EL (cell line): ENCODE measurements around the gene MAP7D3.
"Not testable (repeated sequence)": the region's sequence is repeated elsewhere in the genome, so short reads cannot be mapped to it uniquely, and the experiment has no call there.

ENCODE experiments used
- DNase-seq: peaks from one replicate; pipeline ENCODE4 v3.0.0-alpha.2; 2016

Gene MAP7D3, protein sequence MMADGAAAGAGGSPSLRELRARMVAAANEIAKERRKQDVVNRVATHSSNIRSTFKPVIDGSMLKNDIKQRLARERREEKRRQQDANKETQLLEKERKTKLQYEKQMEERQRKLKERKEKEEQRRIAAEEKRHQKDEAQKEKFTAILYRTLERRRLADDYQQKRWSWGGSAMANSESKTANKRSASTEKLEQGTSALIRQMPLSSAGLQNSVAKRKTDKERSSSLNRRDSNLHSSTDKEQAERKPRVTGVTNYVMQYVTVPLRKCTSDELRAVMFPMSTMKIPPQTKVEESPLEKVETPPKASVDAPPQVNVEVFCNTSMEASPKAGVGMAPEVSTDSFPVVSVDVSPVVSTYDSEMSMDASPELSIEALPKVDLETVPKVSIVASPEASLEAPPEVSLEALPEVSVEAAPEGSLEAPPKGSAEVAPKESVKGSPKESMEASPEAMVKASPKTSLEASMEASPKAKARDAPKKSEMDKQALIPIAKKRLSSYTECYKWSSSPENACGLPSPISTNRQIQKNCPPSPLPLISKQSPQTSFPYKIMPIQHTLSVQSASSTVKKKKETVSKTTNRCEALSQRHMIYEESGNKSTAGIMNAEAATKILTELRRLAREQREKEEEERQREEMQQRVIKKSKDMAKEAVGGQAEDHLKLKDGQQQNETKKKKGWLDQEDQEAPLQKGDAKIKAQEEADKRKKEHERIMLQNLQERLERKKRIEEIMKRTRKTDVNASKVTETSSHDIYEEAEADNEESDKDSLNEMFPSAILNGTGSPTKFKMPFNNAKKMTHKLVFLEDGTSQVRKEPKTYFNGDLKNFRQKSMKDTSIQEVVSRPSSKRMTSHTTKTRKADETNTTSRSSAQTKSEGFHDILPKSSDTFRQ

DNA sequence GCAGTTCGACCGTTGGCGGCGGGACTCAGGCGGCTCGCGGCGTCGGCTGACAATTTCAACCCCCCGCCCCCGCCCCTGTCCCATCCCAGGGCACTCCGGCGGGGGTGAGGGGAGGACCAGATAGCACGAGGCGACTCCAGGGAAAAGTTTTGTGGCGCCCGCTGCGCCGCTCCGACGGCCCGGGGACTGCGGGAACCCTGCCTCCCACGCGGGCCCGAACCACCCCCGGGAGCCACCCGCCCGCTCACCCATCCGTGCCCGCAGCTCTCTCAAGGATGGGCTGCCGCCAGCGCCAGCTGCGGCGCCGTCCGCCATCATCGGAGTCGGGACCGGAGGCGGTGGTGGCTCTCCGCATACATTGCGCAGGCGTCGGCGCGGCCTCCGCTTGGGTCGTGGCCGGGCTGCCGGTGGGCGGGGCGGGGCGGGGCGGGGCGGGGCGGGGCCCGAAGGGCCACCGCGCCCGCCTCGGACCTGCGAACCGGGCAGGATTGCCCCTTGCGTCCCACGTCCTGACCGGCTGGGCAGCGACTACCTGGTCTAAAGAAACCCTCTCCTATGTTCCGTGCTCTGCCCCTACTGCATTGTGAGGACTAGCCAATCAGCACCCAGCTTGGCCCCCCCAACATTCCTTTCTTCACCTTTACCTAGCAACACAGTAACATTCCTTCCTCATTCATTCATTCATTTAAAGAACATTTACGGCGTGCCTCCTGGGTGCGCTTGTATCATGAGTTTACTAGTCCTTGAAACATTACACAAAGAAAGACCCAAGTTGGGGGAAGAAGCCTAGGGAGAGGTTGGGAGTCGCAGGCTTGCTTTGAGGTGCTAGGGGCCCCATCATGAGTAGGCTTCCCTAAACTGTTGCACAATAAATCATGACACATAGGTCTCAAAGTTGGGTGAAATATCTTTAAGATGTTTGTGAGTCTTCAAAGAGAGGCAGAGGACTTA, at the start of gene MAP7D3:
TSS of gene MAP7D3 (minus strand) at position 360 of the 951 bp plus-strand sequence. CDS start at position 318, 42 bp downstream.
- DNase-seq = peak; percentile 61

DNA sequence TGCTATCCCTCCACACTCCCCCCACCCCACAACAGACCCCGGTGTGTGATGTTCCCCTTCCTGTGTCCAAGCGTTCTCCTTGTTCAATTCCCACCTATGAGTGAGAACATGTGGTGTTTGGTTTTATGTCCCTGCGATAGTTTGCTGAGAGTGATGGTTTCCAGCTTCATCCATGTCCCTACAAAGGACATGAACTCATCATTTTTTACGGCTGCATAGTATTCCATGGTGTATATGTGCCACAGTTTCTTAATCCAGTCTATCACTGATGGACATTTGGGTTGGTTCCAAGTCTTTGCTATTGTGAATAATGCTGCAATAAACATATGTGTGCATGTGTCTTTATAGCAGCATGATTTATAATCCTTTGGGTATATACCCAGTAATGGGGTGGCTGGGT, 49.5 kb upstream of the MAP7D3 start, which contains the start of gene ADGRG4:
TSS of gene ADGRG4 (plus strand) at position 243 of the 400 bp plus-strand sequence. CDS start 7,815 bp downstream, outside the sequence.
- not testable (repeated sequence) for DNase-seq

DNA sequence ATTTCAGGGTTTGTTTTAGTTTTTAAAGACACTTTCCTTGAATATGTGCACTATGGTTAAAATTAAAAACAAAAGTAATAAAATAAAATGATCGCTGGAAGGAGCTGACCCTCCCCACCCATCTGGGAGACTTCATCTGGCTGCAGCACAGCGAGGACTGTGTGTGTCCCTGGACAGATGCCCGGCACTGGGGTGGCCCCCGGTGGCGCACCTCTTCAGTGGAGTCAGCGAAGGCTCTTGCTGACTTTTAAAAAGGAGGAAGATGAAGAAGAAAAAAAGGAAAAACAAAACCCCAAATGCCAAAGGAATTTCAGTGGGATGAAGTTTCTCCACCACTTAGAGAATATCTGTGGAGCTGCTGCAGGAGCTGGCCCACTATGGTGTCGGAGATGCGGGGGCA, 44.2 kb upstream of the MAP7D3 start:
- DNase-seq = no peak

DNA sequence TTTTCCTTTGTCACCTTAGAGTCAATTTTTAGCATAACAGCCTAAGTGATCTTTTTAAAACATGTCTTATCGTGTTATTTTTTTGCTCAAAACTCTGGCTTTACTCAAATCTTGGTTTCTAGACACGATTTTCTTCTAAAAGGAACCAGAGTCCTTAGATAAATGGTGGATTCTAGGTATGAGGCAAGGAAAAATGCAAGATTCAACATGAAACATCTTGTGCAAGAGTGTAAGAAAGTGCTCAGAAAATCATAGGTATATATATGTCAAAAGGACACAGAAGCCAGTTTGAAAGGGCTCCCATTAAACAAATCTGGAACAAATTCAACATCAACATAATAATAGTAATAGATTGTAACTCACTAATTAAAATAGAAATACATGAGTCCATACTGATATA, 41.5 kb upstream of the MAP7D3 start:
- no peak for DNase-seq

DNA sequence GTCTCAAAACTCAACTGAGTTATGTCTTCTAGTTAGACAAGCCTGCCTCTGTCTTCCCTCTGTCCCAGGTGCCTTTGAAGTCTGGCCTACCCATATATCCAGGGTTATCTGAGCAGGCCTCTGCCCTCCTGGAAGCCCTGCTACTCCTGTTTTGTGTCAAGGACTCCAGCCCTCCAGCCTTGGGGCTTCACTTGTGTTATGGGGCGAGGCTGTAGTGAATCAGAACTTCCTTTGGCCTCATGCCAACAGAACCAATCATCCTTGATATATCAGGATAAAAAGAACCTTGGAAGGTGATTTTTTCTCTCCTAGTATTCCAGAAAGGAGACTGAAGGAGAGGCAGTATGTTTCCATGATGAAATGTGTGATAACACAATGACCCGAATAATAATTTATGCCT, 40.6 kb upstream of the MAP7D3 start:
- DNase-seq = no peak

DNA sequence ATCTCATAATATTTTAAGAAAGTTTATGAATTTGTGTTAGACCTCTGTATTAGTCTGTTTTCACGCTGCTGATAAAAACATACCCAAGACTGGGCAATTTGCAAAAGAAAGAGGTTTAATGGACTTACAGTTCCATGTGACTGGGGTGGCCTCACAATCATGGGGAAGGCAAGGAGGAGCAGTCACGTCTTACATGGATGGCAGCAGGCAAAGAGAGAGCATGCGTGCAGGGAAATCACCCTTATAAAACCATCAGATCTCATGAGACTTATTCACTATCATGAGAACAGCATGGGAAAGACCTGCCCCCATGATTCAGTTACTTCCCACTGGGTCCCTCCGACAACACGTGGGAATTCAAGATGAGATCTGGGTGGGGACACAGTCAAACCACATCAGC, 35.2 kb upstream of the MAP7D3 start:
- not testable (repeated sequence) for DNase-seq

DNA sequence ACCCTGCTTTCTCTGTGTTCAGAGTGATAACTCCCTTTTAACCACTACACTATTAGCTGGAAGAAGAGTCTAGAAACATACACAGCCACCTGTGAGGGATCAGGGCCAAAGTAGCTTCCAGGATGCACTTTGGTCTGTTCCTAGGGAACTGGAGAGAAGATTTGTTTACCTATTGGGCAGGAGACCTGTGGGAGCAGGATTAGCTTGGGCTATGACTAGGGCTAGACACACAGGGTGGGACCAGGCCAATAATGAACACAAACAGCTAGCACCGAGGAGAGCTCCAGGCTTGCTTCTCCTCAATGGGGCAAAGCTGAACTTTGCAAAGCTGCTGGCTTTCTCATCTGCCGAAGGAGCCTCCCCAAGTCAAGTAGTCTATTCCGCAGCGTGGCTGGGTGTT, 24.4 kb upstream of the MAP7D3 start:
- DNase-seq = no peak

DNA sequence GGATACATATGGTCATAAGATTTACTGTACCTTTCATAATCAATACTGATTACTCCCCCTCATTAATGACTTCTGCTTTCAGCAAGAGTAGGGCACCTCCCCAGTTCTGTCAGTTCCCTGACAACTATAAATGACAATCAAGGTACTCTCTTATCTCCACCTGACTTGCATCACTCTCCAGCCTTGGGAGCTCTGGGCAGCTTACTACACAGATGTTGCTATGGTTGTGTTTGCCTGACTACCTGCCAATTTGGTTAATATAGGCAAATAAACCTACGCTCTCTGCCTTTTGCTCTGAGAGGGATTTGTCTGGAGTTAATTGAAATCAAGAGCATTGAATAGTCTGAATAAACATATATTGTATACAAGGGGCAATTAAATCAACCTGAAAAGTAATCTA, 22.8 kb upstream of the MAP7D3 start:
- no peak for DNase-seq

DNA sequence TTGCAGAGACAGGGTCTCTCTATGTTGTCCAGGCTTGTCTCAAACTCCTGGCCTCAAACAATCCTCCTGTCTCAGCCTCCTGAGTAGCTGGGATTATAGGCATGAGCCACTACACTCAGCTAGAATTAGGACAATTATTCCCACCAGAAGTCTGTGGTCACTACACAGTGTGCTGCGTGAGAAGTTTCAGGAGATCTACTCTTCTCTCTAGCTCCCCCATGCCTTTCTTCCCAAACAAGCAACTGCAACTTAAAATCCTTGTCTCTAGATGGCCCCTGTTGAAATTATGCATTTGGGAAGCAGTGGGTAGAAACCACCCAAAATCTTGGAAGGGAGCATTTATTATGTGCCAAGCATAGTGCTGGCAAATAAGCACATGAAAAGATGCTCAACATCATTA, 21.1 kb upstream of the MAP7D3 start:
- no peak for DNase-seq

DNA sequence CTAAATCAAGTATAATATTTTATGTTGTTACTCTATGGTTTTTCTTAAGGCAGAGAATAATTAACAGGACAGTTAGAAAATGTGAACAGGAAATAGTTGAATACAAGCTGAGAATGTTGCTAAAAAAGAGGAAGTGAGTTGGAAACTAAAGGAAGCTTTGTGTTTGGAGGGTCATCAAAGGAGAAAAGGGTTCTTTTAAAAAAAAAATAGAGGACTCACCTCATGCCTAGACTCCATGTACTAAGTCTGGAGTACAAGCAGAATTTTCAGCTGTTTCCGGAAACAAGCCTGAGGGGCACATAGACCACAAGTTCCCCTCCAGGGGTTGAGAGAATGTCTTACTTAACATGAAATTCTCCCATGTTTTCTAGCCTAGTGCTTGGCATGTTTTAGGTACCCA, 20.1 kb upstream of the MAP7D3 start:
- DNase-seq = no peak

DNA sequence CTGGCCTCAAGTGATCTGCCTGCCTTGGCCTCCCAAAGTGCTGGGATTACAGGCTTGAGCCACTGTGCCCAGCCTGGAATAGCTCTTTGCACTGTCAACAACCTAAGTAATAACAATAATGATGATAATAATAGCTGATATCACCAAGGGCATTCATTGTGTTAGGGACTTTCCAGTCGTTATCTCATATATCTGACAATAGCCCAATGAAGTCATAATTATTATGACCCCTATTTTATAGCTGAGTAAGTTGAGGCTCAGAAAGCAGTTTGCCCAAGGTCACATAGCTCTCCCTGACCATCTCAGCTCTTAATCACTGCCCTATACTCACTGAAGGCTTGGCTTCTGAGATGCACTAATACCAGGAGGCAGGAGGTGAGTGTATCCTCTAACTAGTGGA, 18.7 kb upstream of the MAP7D3 start:
- DNase-seq = no peak

DNA sequence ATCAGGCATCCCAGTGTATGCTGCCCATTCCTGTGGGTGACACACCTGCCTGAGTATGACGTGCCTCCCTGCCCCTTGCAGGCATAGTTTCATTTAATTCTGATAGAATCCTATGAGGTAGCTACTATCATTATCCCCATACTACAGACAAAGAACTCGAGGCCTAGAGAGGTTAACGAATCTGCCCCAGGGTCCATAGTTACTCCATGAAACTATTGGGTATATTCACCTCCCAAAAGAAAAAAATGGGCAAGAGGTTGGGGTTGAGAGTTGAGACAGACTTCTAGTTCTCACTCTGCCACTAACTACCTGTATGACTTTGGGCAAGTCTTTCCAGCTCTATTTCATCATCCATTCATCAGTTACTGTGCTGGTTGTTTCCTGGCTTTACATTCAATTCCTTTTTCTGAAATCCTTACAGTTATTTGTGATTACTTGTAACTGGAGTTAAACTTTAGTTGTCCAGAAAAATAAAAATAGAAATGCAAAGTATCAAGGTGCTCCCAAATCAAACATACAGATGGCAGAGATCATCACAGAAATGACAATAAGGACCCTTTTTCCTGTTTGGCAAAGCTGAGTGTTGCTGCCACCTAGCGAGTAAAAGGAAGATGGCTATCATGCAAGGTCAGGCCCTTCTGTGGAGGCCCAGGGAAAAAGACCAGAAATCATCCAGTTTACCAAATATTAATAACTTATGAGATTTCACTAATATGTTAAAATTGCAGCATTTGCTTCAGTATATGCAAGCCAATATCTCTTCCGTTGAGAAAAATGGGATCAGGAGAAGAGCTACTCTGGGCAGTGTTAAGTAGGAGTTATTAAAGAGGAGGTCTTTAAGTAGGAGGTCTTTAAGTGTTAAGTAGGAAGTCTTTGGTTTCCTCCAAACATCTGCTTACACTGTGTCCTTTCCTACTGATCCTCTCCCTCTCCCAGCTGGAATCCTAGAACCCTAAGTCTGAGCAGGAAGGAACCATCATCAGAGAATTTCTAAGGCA, 17.1 kb upstream of the MAP7D3 start:
- DNase-seq = peak; percentile 36

DNA sequence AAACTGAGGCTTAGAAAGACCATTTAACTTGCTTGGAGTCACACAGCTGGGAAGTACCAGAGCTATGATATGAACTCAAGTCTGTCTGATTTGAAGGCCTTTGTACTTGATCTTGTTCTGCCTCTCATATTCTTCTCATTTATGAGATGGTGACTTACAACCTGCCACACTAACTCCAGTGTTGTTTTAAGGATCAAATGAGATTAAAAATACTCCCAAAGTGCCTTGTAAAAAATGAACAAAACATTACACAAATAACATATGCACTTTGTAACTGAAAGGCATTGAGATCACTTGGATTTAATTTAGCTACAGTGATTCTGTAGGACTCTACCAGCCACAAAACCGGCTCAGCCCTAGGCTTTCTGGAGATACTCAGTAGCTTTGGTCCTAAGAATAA, 15.6 kb upstream of the MAP7D3 start:
- no peak for DNase-seq

DNA sequence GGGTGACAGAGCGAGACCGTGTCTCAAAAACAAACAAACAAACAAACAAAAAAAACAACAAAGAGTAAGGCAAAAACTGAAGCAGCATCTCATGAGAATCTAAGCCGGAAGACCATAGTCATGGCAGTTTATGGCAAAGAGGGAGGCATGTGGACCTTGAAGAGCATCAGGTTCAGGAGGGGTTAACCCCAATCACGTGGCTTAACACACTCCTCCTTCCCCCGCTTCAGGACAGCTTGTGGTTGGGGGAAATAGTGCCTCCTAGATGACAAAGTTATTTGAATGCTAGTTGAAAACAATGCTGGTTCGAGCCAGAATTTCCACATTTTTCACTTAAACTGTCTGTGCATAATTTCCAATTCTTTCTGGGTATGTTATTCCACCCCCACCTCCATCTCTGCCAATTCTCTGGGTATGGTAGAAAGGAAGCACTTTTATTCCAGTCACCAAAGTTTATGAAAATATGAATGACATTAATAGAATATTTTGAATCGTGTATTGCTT, 11.7 kb upstream of the MAP7D3 start:
- no peak for DNase-seq

DNA sequence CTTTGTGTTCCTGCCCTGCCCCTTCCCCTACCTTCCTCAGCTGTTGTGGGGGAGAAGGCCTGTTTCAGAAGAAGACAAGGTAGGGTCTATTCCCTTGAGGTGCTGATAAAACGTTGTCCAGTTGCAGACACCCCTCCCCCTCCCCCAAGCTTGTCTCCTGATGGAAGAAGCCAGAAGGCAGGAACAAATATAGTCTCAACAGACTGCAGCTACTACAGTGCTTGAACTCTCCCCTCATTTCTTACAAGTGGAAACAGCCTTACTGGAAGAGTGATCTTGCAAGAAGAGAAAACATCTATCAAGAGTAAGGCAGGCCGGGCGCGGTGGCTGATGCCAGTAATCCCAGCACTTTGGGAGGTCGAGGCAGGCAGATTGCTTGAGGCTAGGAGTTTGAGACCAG, 11.0 kb upstream of the MAP7D3 start:
- DNase-seq = no peak

DNA sequence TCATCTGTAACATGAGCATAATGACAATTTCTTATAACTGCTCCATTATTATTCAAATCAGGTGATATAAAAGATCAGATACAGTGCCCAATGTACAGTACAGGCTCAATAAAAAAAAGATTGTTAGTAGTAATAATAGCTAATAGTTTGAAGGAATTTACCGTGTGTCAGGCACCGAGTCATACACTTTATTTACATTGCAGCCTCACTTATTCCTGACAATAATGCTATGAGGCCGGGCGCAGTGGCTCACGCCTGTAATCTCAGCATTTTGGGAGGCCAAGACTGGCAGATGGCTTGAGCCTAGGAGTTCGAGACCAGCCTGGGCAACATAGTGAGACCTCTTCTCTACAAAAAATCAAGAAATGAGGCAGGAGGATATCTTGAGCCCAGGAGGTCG, 10.1 kb upstream of the MAP7D3 start:
- DNase-seq = no peak

DNA sequence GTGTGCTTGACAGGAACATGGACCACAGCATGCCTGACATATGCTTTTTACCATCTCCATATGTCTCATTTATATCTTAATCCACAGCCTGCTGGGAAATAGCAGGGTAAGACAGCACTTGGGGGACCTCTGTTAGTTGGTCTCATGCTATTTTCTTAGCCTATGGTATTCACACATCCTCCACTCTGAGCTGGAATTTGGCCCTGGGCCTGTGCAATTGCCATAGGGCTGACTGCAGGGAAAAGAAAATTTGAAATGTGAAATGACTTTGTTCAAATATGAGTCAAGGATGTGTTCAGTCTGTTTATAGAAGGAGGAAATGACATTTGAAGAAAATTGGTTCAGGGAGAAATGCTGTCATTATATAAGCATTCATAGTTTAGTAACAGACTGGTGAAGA, 9.6 kb upstream of the MAP7D3 start:
- DNase-seq = peak; percentile 86

DNA sequence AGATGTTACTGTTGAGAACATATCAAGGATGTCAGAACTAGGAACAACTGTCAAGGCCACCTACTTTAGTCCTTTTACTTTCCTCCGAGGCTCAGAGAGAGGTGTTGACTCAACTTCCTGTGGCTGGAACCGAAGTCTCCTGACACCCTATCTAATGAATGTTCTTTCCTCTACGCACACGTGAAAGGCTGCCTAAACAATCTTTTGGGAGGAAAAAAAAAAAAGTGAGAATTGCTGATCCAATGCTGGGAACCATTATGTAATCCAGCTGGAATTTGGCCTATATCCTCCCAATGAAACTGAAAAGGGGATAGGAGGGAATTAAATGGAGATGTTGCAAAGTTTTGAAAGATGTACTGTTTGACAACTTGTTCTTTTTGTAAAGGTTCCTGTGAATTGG, 8.3 kb upstream of the MAP7D3 start:
- DNase-seq = peak; percentile 80

DNA sequence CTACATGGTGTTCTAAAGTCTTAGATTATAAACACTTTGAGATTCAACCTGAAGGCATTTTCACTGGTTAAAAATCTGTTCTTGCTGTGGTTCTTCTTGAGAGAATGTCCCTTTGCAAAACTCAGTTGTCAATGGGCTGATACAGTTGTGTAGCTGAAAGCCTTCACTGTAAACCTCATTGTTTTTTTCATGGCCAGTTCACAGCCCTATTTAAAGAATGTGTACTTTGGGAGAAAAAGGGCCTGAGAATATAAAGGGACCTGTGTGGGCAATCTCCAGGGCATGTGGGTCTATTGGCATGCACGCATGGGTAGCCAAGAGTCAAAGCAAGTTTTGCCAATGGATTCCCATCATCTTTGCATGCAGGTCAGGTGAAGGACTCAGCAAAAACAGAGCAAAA, 7.8 kb upstream of the MAP7D3 start:
- no peak for DNase-seq

DNA sequence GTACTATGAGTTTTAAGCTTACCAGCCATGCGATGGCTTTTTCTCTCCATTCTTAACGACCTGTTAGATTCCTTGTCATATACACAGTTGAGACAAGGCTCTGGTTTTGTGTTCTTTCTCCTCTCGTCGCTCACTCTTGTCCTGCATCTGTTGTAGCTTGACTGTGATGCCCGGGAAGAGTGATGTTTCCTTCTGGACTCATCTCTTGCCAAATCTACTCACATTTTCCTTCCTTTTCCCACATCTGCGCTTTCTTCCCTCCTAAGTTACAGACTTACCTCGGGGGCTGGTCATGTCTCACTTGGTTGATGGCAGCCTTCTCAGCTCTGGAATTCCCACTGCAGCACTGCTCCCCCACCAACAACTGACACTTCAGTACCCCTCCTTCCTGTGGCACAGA, 4.8 kb upstream of the MAP7D3 start:
- DNase-seq = no peak

DNA sequence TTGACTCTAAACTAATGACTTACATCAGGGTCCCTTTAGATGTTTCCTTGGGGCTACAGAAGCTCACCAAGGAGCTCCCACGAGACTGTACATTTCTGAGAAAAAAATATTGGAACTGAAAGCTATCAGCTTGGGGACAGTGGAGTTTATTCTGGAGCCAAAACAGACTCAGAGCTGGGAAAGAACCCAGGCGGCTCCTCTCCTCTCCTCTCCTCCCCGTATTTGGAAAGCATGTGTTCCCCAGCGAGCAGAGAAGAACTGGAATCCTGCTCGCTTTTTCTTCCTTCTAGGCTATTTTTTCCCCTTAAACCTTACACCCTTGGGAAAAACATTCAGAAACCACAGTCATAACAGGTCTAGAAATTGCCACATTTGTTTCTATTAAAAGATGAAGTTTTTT, 4.3 kb upstream of the MAP7D3 start:
- DNase-seq = no peak
